ENCODE data around the gene ABCB4.

GRCh38 chr7:87505122-87505521, 29.6 kb upstream of the ABCB4 start:
- TF ChIP-seq EZH2 (IDR thresholded peaks at IDR 0.05; ENCODE audit: low read length) (no peak), CTCF (optimal IDR thresholded peaks at IDR 0.05 in 1 of 3, IDR thresholded peaks at IDR 0.05 in 1 of 3, conservative IDR thresholded peaks at IDR 0.05 in 1 of 3; ENCODE audit: extremely low read depth in 1 of 3, insufficient read depth in 2 of 3, low read length in 3 of 3) (no peak)

Measured in keratinocyte (primary cell).